Pancreas (tissue), 10 donors: Measurements from ENCODE around the gene CDC42EP4. TPM values are rescaled to one million over a fixed set of nuclear protein-coding genes. Genes with fewer than 3 reads are reported as not detected.

Experiments used
- ATAC-seq, 4 donors: fragments of 200-7000 bp; cut with Tn5 transposase; one replicate each; pipeline versions ENCODE4 v1.8.0 to v1.9.1; 2020; ENCODE audit warnings: mild to moderate bottlenecking in 4 of 4, moderate library complexity in 4 of 4
- DNase-seq, 6 donors: peaks; one replicate each; pipeline ENCODE4 v3.0.0-alpha.2; 2020
- FAIRE-seq: peaks from 2 replicates; lab custom pipeline; 2012; peaks lifted over from hg19 to GRCh38; lab: Jason Lieb, UNC
- H3K27ac ChIP-seq, 4 donors: fragments of 200-600 bp; sonication (generic); 1 replicate in 3 of 4; 2 replicates in 1 of 4; pipeline versions ENCODE4 v1.5.0 to v1.8.0; 2020
- H3K27me3 ChIP-seq, 4 donors: fragments of 200-600 bp; one replicate each; pipeline ENCODE4 v1.8.0; 2021
- H3K36me3 ChIP-seq, 3 donors: fragments of 200-600 bp; sonication (generic) in 1 of 3; one replicate each; pipeline versions ENCODE4 v1.5.0 to v1.8.0; 2020 to 2021
- H3K4me1 ChIP-seq, 3 donors: fragments of 200-600 bp; one replicate each; pipeline ENCODE4 v1.8.0; 2021
- H3K4me3 ChIP-seq, 4 donors: fragments of 200-600 bp; sonication (generic) in 2 of 4; one replicate each; pipeline versions ENCODE4 v1.5.0 to v1.8.0; 2020 to 2021
- H3K9me3 ChIP-seq, 4 donors: fragments of 200-600 bp; one replicate each; pipeline ENCODE4 v1.8.0; 2021
- CTCF ChIP-seq, 4 donors: fragments of 200-600 bp; sonication (generic) in 3 of 4; IDR thresholded peaks; one replicate each; pipeline versions ENCODE4 v1.5.0 to v1.8.0; 2021; ENCODE audit warnings: antibody characterized with exemption in 4 of 4
- WGBS, 2 donors: extraction: QIAGEN DNeasy Blood & Tissue Kit; methylation state at CpG; one replicate each; pipeline ENCODE4 v1.1.7; 2013; 5-methylcytosine and 5-hydroxymethylcytosine counted together
- intact Hi-C, 3 donors: fragments of 100-400 bp; cut with DNase I; formaldehyde crosslinking; loops; one replicate each; pipeline versions ENCODE4 v1.11.1 to v1.14.2; 2022
- polyA plus RNA-seq, 2 donors: library from polyadenylated mRNA; stranded (reverse); fragments of 200-250 nt; gene quantifications; one replicate each; pipeline ENCODE4 v1.2.3, GENCODE V29; 2013
- total RNA-seq, 6 donors: library from RNA; stranded (reverse); fragmentation: NEBNext Ultra II Directional in 4 of 6; extraction: Animal tissue kit (Norgen Biotek cat#: 25700) in 4 of 6; gene quantifications; one replicate each; pipeline versions ENCODE4 v1.2.1 to v1.2.4, GENCODE V29; 2021 to 2023
- donor health status: healthy with polysubstance abuse.
- donor health status: DM: no; HTN: no; CAD: no; lungs with moderate emphysema.
- donor health status: DM: no; HTN: no; CAD: no.
- donor health status: control.
- donor health status: control.
- donor health status: Bipolar disorder and iron deficiency.
- donor health status: DM: yes; HTN: yes; CAD: no.
- donor health status: DM: no; HTN: no; CAD: no.
- donor health status: DM: no; HTN: no; CAD: no.
- donor health status: DM: yes; HTN: yes; CAD: no.

Gene CDC42EP4
- total and polyA plus RNA-seq, 8 donors, result 24.2 to 56.2 (median 44.5) TPM

- no peak for TF ChIP-seq CTCF (IDR thresholded peaks at IDR 0.05)
- Histone ChIP-seq H3K27me3 (no peaks in the 10 kb centered on the region), H3K4me1 (peaks cover 0 to 2% (median 0%) of the 10 kb centered on the region in 3 donors), H3K27ac (no peak overlapping the region), H3K4me3 (no peak overlapping the region), H3K9me3 (no peaks in the 10 kb centered on the region), H3K36me3 (no peaks in the 10 kb centered on the region)
- FAIRE-seq, result no peak
- intact Hi-C loops, result no loop called here
- ATAC-seq, result no peak
- DNase-seq, result no peak
- 86 to 87% methylated on average over 20 to 21 of the region's 21 CpGs for WGBS, 2 donors
Observed at GRCh38 chr17:73354423-73355284, 42.9 kb upstream of the CDC42EP4 start.

- WGBS, 2 donors, result 90 to 92% methylated on average over 13 of the region's 13 CpGs
- no peak for FAIRE-seq
Observed at GRCh38 chr17:73352261-73352660, 40.5 kb upstream of the CDC42EP4 start.

GRCh38 chr17:73351764-73352163 is 40.0 kb upstream of the CDC42EP4 start:
- no peak overlapping the region for H3K27ac ChIP-seq
- 78 to 83% methylated on average over 3 of the region's 3 CpGs for WGBS, 2 donors
- FAIRE-seq, result no peak
- no peaks in the 10 kb centered on the region for H3K9me3 ChIP-seq
- no peaks in the 10 kb centered on the region for H3K36me3 ChIP-seq
- no peak overlapping the region for H3K4me3 ChIP-seq
- intact Hi-C loops, result no loop called here
- TF ChIP-seq CTCF (IDR thresholded peaks at IDR 0.05), result no peak
- no peak for ATAC-seq
- no peaks in the 10 kb centered on the region for H3K4me1 ChIP-seq
- no peaks in the 10 kb centered on the region for H3K27me3 ChIP-seq
- DNase-seq, result no peak

More at GRCh38 chr17:73352261-73352660, 40.5 kb upstream of the CDC42EP4 start:
- no peaks in the 10 kb centered on the region for H3K4me1 ChIP-seq
- TF ChIP-seq CTCF (IDR thresholded peaks at IDR 0.05), result no peak
- no peak overlapping the region for H3K4me3 ChIP-seq
- H3K27me3 ChIP-seq, result no peaks in the 10 kb centered on the region
- H3K36me3 ChIP-seq, result no peaks in the 10 kb centered on the region
- ATAC-seq (no peak), DNase-seq (no peak)
- intact Hi-C loops, result no loop called here
- no peaks in the 10 kb centered on the region for H3K9me3 ChIP-seq
- H3K27ac ChIP-seq, result no peak overlapping the region

- no peaks in the 10 kb centered on the region for H3K9me3 ChIP-seq
- H3K27ac ChIP-seq, result no peak overlapping the region
- intact Hi-C loops, result no loop called here
- DNase-seq (no peak), ATAC-seq (no peak), FAIRE-seq (no peak)
- H3K27me3 ChIP-seq, result no peaks in the 10 kb centered on the region
- no peak overlapping the region for H3K4me3 ChIP-seq
- no peaks in the 10 kb centered on the region for H3K36me3 ChIP-seq
- WGBS, 2 donors, result 87 to 94% methylated on average over 4 to 5 of the region's 5 CpGs
- H3K4me1 ChIP-seq, result no peaks in the 10 kb centered on the region
- TF ChIP-seq CTCF (IDR thresholded peaks at IDR 0.05), result no peak
Observed at GRCh38 chr17:73350864-73351263, 39.1 kb upstream of the CDC42EP4 start.

- H3K9me3 ChIP-seq, result no peaks in the 10 kb centered on the region
- H3K27me3 ChIP-seq, result no peaks in the 10 kb centered on the region
- H3K4me1 ChIP-seq, result no peaks in the 10 kb centered on the region
- DNase-seq, result no peak
- no peak overlapping the region for H3K27ac ChIP-seq
- no peak for ATAC-seq
- intact Hi-C loops, result no loop called here
- no peak for TF ChIP-seq CTCF (IDR thresholded peaks at IDR 0.05)
- no peak overlapping the region for H3K4me3 ChIP-seq
- WGBS, 2 donors, result 93 to 97% methylated on average over 9 of the region's 9 CpGs
- no peak for FAIRE-seq
- H3K36me3 ChIP-seq, result no peaks in the 10 kb centered on the region
Observed at GRCh38 chr17:73349647-73350046, 37.8 kb upstream of the CDC42EP4 start.
